Spleen (tissue), 7 donors: Measurements from ENCODE around the gene CIITA.

Experiments
- POLR2AphosphoS5 ChIP-seq, 3 donors: sonication (generic); formaldehyde crosslinking; IDR thresholded peaks; one replicate each; pipeline ENCODE4 v1.5.1; 2017; ENCODE audit warnings: antibody characterized with exemption in 3 of 3
- TF ChIP-seq, protein P1 (sequence below), 11 experiments: fragments of 200-600 bp in 7 of 11; fragments of 450-650 bp in 4 of 11; sonication (generic) in 4 of 11; IDR thresholded peaks in 8 of 11; conservative IDR thresholded peaks in 3 of 11; 1 replicate in 7 of 11; 2 replicates in 4 of 11; pipeline versions ENCODE4 v1.4.0 to v1.8.0; 2016 to 2021; ENCODE audit warnings: antibody characterized with exemption in 11 of 11, inconsistent platforms in 4 of 11, mild to moderate bottlenecking in 1 of 11
- donor health status: DM: no; HTN: no; CAD: no; lungs with moderate emphysema.
- donor health status: DM: no; HTN: no; CAD: no.
- donor health status: DM: no; HTN: no; CAD: no.

DNA sequence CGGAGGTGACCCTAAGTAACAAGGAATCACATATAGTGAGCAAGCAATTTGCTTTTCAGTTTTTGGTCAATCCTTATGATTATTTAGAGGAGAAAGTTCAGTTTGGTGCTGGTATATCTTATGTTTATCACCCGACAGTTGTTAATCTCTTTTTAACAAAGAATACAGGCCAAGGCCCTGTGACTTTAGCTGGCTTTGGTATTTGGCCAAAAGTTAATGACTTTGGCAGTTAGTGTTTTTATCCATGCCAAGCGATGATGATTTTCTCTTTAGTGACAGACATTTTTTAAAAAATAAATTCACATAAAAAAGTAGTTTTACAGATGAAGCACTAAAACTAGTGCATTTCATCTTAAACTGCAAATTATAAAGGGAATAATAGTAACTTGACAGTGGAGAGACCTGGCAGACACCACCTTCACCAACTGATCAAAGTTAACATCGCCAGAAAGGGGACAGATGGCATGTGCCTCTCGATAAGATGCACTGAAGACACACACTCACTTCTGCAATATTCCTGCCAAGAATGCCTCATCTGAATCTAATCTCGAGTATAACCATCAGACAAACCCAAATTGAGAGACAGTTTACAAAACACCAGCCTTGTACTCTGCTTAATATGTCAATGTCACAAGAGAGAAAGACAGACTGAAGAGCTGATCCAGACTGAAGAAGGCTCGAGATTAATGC lies 58.4 kb downstream of the CIITA start:
- TF ChIP-seq, protein P1, sequence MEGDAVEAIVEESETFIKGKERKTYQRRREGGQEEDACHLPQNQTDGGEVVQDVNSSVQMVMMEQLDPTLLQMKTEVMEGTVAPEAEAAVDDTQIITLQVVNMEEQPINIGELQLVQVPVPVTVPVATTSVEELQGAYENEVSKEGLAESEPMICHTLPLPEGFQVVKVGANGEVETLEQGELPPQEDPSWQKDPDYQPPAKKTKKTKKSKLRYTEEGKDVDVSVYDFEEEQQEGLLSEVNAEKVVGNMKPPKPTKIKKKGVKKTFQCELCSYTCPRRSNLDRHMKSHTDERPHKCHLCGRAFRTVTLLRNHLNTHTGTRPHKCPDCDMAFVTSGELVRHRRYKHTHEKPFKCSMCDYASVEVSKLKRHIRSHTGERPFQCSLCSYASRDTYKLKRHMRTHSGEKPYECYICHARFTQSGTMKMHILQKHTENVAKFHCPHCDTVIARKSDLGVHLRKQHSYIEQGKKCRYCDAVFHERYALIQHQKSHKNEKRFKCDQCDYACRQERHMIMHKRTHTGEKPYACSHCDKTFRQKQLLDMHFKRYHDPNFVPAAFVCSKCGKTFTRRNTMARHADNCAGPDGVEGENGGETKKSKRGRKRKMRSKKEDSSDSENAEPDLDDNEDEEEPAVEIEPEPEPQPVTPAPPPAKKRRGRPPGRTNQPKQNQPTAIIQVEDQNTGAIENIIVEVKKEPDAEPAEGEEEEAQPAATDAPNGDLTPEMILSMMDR (IDR thresholded peaks at IDR 0.05 in 8 of 11, conservative IDR thresholded peaks at IDR 0.05 in 3 of 11) = no peak
- TF ChIP-seq POLR2AphosphoS5 (IDR thresholded peaks at IDR 0.05) = no peak
